HUES6 (cell line): Measurements from ENCODE around the gene SKOR2.
"Not testable (repeated sequence)": the region's sequence is repeated elsewhere in the genome, so short reads cannot be mapped to it uniquely, and the experiment has no call there.

ENCODE experiments used
- H3K27ac ChIP-seq: 2 replicates; pipeline ENCODE4 v1.7.0; 2013; ENCODE audit warnings: low read depth, mild to moderate bottlenecking, low read length, inconsistent platforms
- H3K27me3 ChIP-seq: 2 replicates; pipeline ENCODE4 v1.6.1; 2013; ENCODE audit warnings: low read length; ENCODE audit not compliant: control insufficient read depth, insufficient read depth
- H3K36me3 ChIP-seq: 2 replicates; pipeline ENCODE4 v1.6.1; 2013; ENCODE audit warnings: low read length; ENCODE audit not compliant: control insufficient read depth, insufficient read depth
- H3K4me1 ChIP-seq: 2 replicates; pipeline ENCODE4 v1.6.1; 2013; ENCODE audit warnings: low read length; ENCODE audit not compliant: control insufficient read depth, insufficient read depth
- H3K4me3 ChIP-seq: 2 replicates; pipeline ENCODE4 v1.5.1; 2013; ENCODE audit warnings: low read depth, low read length
- H3K9ac ChIP-seq: one replicate; pipeline ENCODE4 v1.6.1; 2013; ENCODE audit warnings: mild to moderate bottlenecking, low read length
- H3K9me3 ChIP-seq: 2 replicates; pipeline ENCODE4 v1.6.1; 2013; ENCODE audit warnings: low read depth, low read length; ENCODE audit not compliant: control insufficient read depth, insufficient read depth

SKOR2 gene

GRCh38 chr18:47226660-47227059 lies 24.8 kb downstream of the SKOR2 start:
- Histone ChIP-seq H3K36me3 (no peaks in the 10 kb centered on the region), H3K4me3 (no peak overlapping the region), H3K9me3 (no peaks in the 10 kb centered on the region), H3K27ac (no peak overlapping the region), H3K9ac (no peak overlapping the region), H3K4me1 (no peaks in the 10 kb centered on the region), H3K27me3 (peaks cover 9% of the 10 kb centered on the region; the same call in 1 of the 2 replicates)

- no peaks in the 10 kb centered on the region; the same call in 1 of the 2 replicates for H3K4me1 ChIP-seq
- peaks cover 8% of the 10 kb centered on the region; the same call in 1 of the 2 replicates for H3K27me3 ChIP-seq
- H3K9ac ChIP-seq = no peak overlapping the region
- H3K27ac ChIP-seq = no peak overlapping the region
- H3K4me3 ChIP-seq = no peak overlapping the region
- H3K36me3 ChIP-seq = no peaks in the 10 kb centered on the region
- H3K9me3 ChIP-seq = no peaks in the 10 kb centered on the region
Measured at GRCh38 chr18:47215554-47216138, 35.8 kb downstream of the SKOR2 start.

GRCh38 chr18:47209171-47209570 lies 42.3 kb downstream of the SKOR2 start:
- Histone ChIP-seq H3K27me3 (peaks cover 5% of the 10 kb centered on the region; the same call in 1 of the 2 replicates), H3K27ac (no peak overlapping the region), H3K36me3 (no peaks in the 10 kb centered on the region)

GRCh38 chr18:47206945-47207637 lies 44.4 kb downstream of the SKOR2 start:
- Histone ChIP-seq H3K36me3 (no peaks in the 10 kb centered on the region), H3K27me3 (no peaks in the 10 kb centered on the region; the same call in 1 of the 2 replicates), H3K27ac (no peak overlapping the region)

More at GRCh38 chr18:47209171-47209570, 42.3 kb downstream of the SKOR2 start:
- no peaks in the 10 kb centered on the region for H3K9me3 ChIP-seq
- H3K9ac ChIP-seq = no peak overlapping the region
- H3K4me1 ChIP-seq = peaks cover 12% of the 10 kb centered on the region; the same call in 1 of the 2 replicates
- H3K4me3 ChIP-seq = no peak overlapping the region

GRCh38 chr18:47204908-47205522 lies 46.4 kb downstream of the SKOR2 start:
- H3K9ac ChIP-seq = no peak overlapping the region
- H3K27me3 ChIP-seq = no peaks in the 10 kb centered on the region
- H3K9me3 ChIP-seq = no peaks in the 10 kb centered on the region
- no peaks in the 10 kb centered on the region for H3K36me3 ChIP-seq
- peaks cover 10% of the 10 kb centered on the region; the same call in 1 of the 2 replicates for H3K4me1 ChIP-seq
- H3K27ac ChIP-seq = no peak overlapping the region
- H3K4me3 ChIP-seq = no peak overlapping the region

More at GRCh38 chr18:47206945-47207637, 44.4 kb downstream of the SKOR2 start:
- Histone ChIP-seq H3K9me3 (no peaks in the 10 kb centered on the region), H3K4me3 (no peak overlapping the region), H3K4me1 (peaks cover 12% of the 10 kb centered on the region; the same call in 1 of the 2 replicates), H3K9ac (no peak overlapping the region)

- Histone ChIP-seq H3K9me3 (no peaks in the 10 kb centered on the region), H3K9ac (no peak overlapping the region), H3K4me3 (no peak overlapping the region), H3K4me1 (peaks cover 6% of the 10 kb centered on the region; the same call in 1 of the 2 replicates), H3K36me3 (no peaks in the 10 kb centered on the region), H3K27me3 (no peaks in the 10 kb centered on the region), H3K27ac (no peak overlapping the region)
Measured at GRCh38 chr18:47203626-47204464, 47.6 kb downstream of the SKOR2 start.

- not testable (repeated sequence) for H3K4me3 ChIP-seq, H3K36me3 ChIP-seq, H3K4me1 ChIP-seq, H3K9me3 ChIP-seq, H3K9ac ChIP-seq, H3K27me3 ChIP-seq, H3K27ac ChIP-seq
Measured at GRCh38 chr18:47195961-47196360, 55.5 kb downstream of the SKOR2 start.

- H3K4me3 ChIP-seq = no peak overlapping the region
- no peak overlapping the region for H3K27ac ChIP-seq
- no peak overlapping the region for H3K9ac ChIP-seq
- no peaks in the 10 kb centered on the region for H3K36me3 ChIP-seq
- no peaks in the 10 kb centered on the region for H3K27me3 ChIP-seq
- H3K9me3 ChIP-seq = no peaks in the 10 kb centered on the region
- H3K4me1 ChIP-seq = no peaks in the 10 kb centered on the region
Measured at GRCh38 chr18:47191961-47192360, 59.5 kb downstream of the SKOR2 start.

GRCh38 chr18:47187721-47188120 lies 63.7 kb downstream of the SKOR2 start:
- Histone ChIP-seq H3K36me3 (no peaks in the 10 kb centered on the region), H3K4me3 (no peak overlapping the region)

GRCh38 chr18:47184419-47185050 lies 66.9 kb downstream of the SKOR2 start:
- H3K9me3 ChIP-seq = peaks cover 21% of the 10 kb centered on the region
- H3K4me1 ChIP-seq = no peaks in the 10 kb centered on the region
- H3K36me3 ChIP-seq = no peaks in the 10 kb centered on the region
- H3K27me3 ChIP-seq = no peaks in the 10 kb centered on the region
- H3K9ac ChIP-seq = no peak overlapping the region
- H3K4me3 ChIP-seq = no peak overlapping the region
- H3K27ac ChIP-seq = no peak overlapping the region

More at GRCh38 chr18:47187721-47188120, 63.7 kb downstream of the SKOR2 start:
- Histone ChIP-seq H3K27me3 (no peaks in the 10 kb centered on the region), H3K27ac (no peak overlapping the region), H3K4me1 (no peaks in the 10 kb centered on the region), H3K9ac (no peak overlapping the region), H3K9me3 (peaks cover 21% of the 10 kb centered on the region)
